Naive thymus-derived CD4-positive, alpha-beta T cell (primary cell): Measurements from ENCODE around the gene GNB4. TPM values are rescaled to one million over a fixed set of nuclear protein-coding genes. Genes with fewer than 3 reads are reported as not detected.
A peak's percentile ranks its signal among the peaks of the same experiment; 100 is the strongest.

ENCODE experiments used
- ATAC-seq: fragments of 150-1000 bp; cut with Tn5 transposase; 2 replicates; pipeline ENCODE4 v1.10.0; 2021; ENCODE audit warnings: mild to moderate bottlenecking, moderate library complexity
- CTCF ChIA-PET: fragments of 350-600 bp; sonication (Branson Sonifier 250); formaldehyde crosslinking; loops from one replicate; lab custom pipeline; 2021; ENCODE audit warnings: antibody characterized with exemption; lab: Charles Lee
- POLR2A ChIA-PET: fragments of 350-600 bp; sonication (Branson Sonifier 250); formaldehyde crosslinking; loops from one replicate; lab custom pipeline; 2021; ENCODE audit warnings: antibody characterized with exemption, inconsistent platforms; lab: Charles Lee
- DNase-seq, 9 donors: peaks; one replicate each; pipeline versions ENCODE4 v3.0.0 to v3.0.0-alpha.2; 2020 to 2022; ENCODE audit warnings: mixed read lengths in 1 of 9
- H3K27ac ChIP-seq: one replicate; pipeline ENCODE4 v1.7.0; 2013; ENCODE audit warnings: mild to moderate bottlenecking, low read depth, low read length, moderate library complexity
- H3K27me3 ChIP-seq, 2 donors: one replicate each; pipeline ENCODE4 v1.7.0; 2013; ENCODE audit warnings: low read length in 2 of 2, mild to moderate bottlenecking in 2 of 2, moderate library complexity in 2 of 2; ENCODE audit not compliant: control insufficient read depth in 2 of 2, insufficient read depth in 2 of 2
- H3K36me3 ChIP-seq, 3 experiments: 1 replicate in 2 of 3; 2 replicates in 1 of 3; pipeline ENCODE4 v1.7.0; 2013; ENCODE audit warnings: low read length in 3 of 3, mild to moderate bottlenecking in 3 of 3, moderate library complexity in 1 of 3; ENCODE audit not compliant: insufficient read depth in 3 of 3, control insufficient read depth in 2 of 3
- H3K4me1 ChIP-seq, 2 donors: one replicate each; pipeline ENCODE4 v1.7.0; 2013; ENCODE audit warnings: low read length in 2 of 2, mild to moderate bottlenecking in 2 of 2, moderate library complexity in 1 of 2; ENCODE audit not compliant: control insufficient read depth in 2 of 2, insufficient read depth in 2 of 2
- H3K4me3 ChIP-seq: 2 replicates; pipeline ENCODE4 v1.7.0; 2013; ENCODE audit warnings: mild to moderate bottlenecking, low read length
- H3K9me3 ChIP-seq, 3 experiments: 1 replicate in 2 of 3; 2 replicates in 1 of 3; pipeline ENCODE4 v1.7.0; 2013; ENCODE audit warnings: low read length in 3 of 3; ENCODE audit not compliant: control insufficient read depth in 2 of 3
- H3K27ac Mint-ChIP-seq, 9 donors: one replicate each; pipeline ENCODE4 v1.8.0; 2020 to 2022; ENCODE audit warnings: mixed read lengths in 9 of 9, mild to moderate bottlenecking in 8 of 9, moderate library complexity in 5 of 9, inconsistent platforms in 2 of 9
- H3K27me3 Mint-ChIP-seq, 5 donors: one replicate each; pipeline ENCODE4 v1.8.0; 2021 to 2022; ENCODE audit warnings: mixed read lengths in 5 of 5, mild to moderate bottlenecking in 1 of 5
- H3K36me3 Mint-ChIP-seq, 5 donors: one replicate each; pipeline ENCODE4 v1.8.0; 2020 to 2022; ENCODE audit warnings: mixed read lengths in 5 of 5, mild to moderate bottlenecking in 3 of 5, inconsistent platforms in 1 of 5
- H3K4me1 Mint-ChIP-seq, 7 donors: one replicate each; pipeline ENCODE4 v1.8.0; 2020 to 2022; ENCODE audit warnings: mixed read lengths in 7 of 7, mild to moderate bottlenecking in 3 of 7, inconsistent platforms in 1 of 7
- H3K4me3 Mint-ChIP-seq, 10 donors: one replicate each; pipeline ENCODE4 v1.8.0; 2020 to 2022; ENCODE audit warnings: mild to moderate bottlenecking in 10 of 10, mixed read lengths in 10 of 10, moderate library complexity in 6 of 10, inconsistent platforms in 2 of 10
- H3K9me3 Mint-ChIP-seq, 11 donors: one replicate each; pipeline ENCODE4 v1.8.0; 2020 to 2022; ENCODE audit warnings: mixed read lengths in 11 of 11, mild to moderate bottlenecking in 4 of 11, inconsistent platforms in 1 of 11, moderate library complexity in 1 of 11
- intact Hi-C, 2 donors: fragments of 100-400 bp; cut with micrococcal nuclease; formaldehyde crosslinking; loops; one replicate each; pipeline ENCODE4 v1.15.1; 2023
- polyA plus RNA-seq, 2 donors: library from polyadenylated mRNA; unstranded; fragments of 300-500 nt; fragmentation: Illumina TruSeq; gene quantifications; one replicate each; pipeline ENCODE4 v1.2.3, GENCODE V29; 2021
- total RNA-seq, 6 experiments: library from RNA in 5 of 6; stranded (reverse) in 5 of 6; gene quantifications; 1 replicate in 5 of 6; 2 replicates in 1 of 6; pipeline ENCODE4 v1.2.3 and lab custom pipeline; 2021 to 2026

Gene GNB4
- total and polyA plus RNA-seq, 7 experiments from 2014 or later: 0.12 to 11.3 (median 1.3) TPM

DNA sequence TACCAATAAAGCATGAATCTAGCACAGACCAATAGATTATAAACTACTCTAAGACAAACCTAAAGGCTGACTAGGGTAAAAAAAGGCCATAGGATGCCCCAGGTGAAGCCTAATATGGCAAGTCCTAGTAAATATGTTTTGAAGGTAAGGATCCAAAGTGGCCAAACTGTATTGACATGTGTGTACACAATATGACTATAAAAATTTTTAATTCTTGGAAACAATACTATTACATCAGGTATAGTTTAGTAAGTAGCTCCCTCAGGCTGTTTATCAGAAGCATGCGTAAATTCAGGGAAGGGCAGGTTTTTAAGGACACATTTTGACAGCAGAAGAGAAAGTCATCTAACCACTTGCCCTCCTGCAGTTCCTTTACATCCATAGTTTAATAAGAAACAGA is 18.8 kb downstream of the GNB4 start:
- intact Hi-C loops: no loop called here
- no peak for DNase-seq
- Mint-ChIP-seq H3K4me3 (no peak overlapping the region), H3K9me3 (no peaks in the 10 kb centered on the region), H3K27ac (no peak overlapping the region), H3K27me3 (peaks cover 0 to 29% (median 10%) of the 10 kb centered on the region in 5 donors), H3K36me3 (peaks cover 0 to 1% (median 0%) of the 10 kb centered on the region in 5 donors), H3K4me1 (peaks cover 0 to 11% (median 0%) of the 10 kb centered on the region in 7 donors)
- H3K36me3 ChIP-seq: no peaks in the 10 kb centered on the region
- no peaks in the 10 kb centered on the region for H3K27me3 ChIP-seq
- H3K4me1 ChIP-seq: no peaks in the 10 kb centered on the region
- ATAC-seq: no peak
- CTCF ChIA-PET: no interaction called here
- H3K4me3 ChIP-seq: no peak overlapping the region
- POLR2A ChIA-PET: no interaction called here
- H3K9me3 ChIP-seq: no peaks in the 10 kb centered on the region
- H3K27ac ChIP-seq: no peak overlapping the region

DNA sequence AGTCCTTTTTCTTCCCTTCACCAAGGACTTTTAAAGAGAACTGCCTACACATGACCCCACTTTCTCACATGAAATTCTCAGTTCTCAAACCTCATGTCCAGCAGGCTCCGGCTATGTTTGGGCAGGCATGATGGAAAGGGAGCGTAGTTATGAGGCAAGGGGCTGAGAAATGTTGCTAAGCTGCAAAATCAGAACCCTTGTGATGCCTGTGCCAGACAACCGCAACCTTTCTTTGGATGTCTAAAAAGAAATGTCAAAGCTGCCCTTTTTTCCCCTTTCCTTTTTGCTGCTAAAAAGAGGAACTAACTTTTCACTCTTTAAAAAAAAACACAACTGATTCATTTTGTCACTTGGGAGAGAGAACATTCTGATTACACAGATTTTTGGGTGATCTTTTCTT is 19.2 kb downstream of the GNB4 start:
- ChIA-PET POLR2A (no interaction called here), CTCF (no interaction called here)
- Histone ChIP-seq H3K4me1 (no peaks in the 10 kb centered on the region), H3K27ac (no peak overlapping the region), H3K36me3 (no peaks in the 10 kb centered on the region), H3K9me3 (no peaks in the 10 kb centered on the region), H3K27me3 (no peaks in the 10 kb centered on the region), H3K4me3 (no peak overlapping the region)
- DNase-seq (no peak), ATAC-seq (peak; percentile 8)
- intact Hi-C loops: no loop called here
- H3K4me3 Mint-ChIP-seq: no peak overlapping the region
- H3K4me1 Mint-ChIP-seq: peaks cover 0 to 11% (median 0%) of the 10 kb centered on the region in 7 donors
- no peaks in the 10 kb centered on the region for H3K9me3 Mint-ChIP-seq
- H3K27ac Mint-ChIP-seq: no peak overlapping the region
- peaks cover 0 to 2% (median 0%) of the 10 kb centered on the region in 5 donors for H3K36me3 Mint-ChIP-seq
- H3K27me3 Mint-ChIP-seq: peaks cover 0 to 29% (median 10%) of the 10 kb centered on the region in 5 donors

DNA sequence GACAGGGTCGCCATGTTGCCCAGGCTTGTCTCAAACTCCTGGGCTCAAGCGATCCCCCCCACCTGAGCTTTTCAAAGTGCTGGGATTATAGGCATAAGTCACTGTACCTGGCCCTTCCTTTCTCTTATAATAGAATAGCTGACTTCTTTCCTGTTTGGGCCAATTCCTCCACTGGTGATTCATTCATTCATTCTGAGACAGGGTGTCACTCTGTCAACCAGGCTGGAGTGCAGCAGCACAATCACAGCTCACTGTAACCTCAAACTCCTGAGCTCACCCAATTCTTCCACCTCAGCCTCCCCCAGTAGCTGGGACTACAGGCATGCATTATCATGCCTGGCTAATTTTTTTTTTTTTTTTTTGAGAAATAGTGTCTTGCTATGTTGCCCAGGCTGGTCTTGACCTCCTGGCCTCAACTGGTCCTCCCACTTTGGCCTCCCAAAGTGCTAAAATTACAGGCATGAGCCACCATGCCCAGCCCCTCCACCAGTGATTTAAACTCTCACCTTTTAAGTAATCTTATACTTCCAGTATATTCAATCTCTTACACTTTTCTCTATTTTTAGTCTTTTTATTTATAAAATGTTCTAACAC is 20.9 kb downstream of the GNB4 start:
- H3K9me3 ChIP-seq: no peaks in the 10 kb centered on the region
- H3K36me3 ChIP-seq: no peaks in the 10 kb centered on the region
- intact Hi-C loops: no loop called here
- no peak for DNase-seq
- no peaks in the 10 kb centered on the region for H3K27me3 ChIP-seq
- no peak overlapping the region for H3K4me3 ChIP-seq
- ATAC-seq: no peak
- POLR2A ChIA-PET: no interaction called here
- CTCF ChIA-PET: no interaction called here
- Mint-ChIP-seq H3K9me3 (no peaks in the 10 kb centered on the region), H3K4me1 (peaks cover 0 to 8% (median 0%) of the 10 kb centered on the region in 7 donors), H3K36me3 (peaks cover 0 to 7% (median 0%) of the 10 kb centered on the region in 5 donors), H3K27ac (no peak overlapping the region), H3K27me3 (peaks cover 0 to 29% (median 10%) of the 10 kb centered on the region in 5 donors), H3K4me3 (no peak overlapping the region)
- no peaks in the 10 kb centered on the region for H3K4me1 ChIP-seq
- no peak overlapping the region for H3K27ac ChIP-seq

DNA sequence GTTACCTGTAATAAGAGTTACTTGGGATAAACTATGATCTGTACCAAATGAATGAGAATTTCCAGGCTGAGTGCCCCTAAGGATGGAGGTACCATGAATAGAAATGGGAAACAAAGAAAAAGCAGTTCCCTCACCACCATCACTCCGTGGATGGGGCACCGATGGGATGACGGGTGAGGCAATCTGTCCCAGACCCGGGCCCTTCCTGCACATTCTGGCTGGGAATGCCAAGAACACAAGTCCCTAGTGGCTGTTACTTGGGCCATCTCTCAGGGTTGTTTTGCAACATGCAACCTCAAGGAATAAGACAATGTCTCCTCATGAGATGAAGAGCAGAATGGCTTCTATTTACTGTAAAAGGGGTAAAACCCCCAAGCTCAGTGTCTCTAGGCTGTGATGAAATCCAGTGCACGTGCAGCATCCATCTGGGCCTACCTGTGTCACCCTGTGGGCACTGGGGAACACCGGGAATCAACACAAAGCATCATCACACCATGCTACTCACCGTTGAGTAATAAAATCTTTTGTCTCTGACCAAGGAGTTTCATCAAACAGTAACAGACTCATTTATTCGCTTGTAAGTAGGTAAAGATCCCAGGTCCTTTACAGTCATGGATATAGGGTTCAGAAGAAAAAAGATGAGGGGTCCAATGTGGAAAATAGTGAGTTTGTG is 22.3 kb downstream of the GNB4 start:
- Mint-ChIP-seq H3K4me1 (peaks cover 0 to 8% (median 0%) of the 10 kb centered on the region in 7 donors), H3K36me3 (peaks cover 0 to 15% (median 0%) of the 10 kb centered on the region in 5 donors), H3K27me3 (peaks cover 0 to 34% (median 8%) of the 10 kb centered on the region in 5 donors), H3K27ac (peak overlapping the region in 1 of 9 donors; percentile 17), H3K9me3 (no peaks in the 10 kb centered on the region), H3K4me3 (no peak overlapping the region)
- ATAC-seq (no peak), DNase-seq (no peak)
- CTCF ChIA-PET: no interaction called here
- intact Hi-C loops: no loop called here
- H3K27me3 ChIP-seq: no peaks in the 10 kb centered on the region
- no peaks in the 10 kb centered on the region for H3K9me3 ChIP-seq
- no peak overlapping the region for H3K4me3 ChIP-seq
- no peaks in the 10 kb centered on the region for H3K36me3 ChIP-seq
- POLR2A ChIA-PET: no interaction called here
- H3K4me1 ChIP-seq: no peaks in the 10 kb centered on the region
- H3K27ac ChIP-seq: no peak overlapping the region

DNA sequence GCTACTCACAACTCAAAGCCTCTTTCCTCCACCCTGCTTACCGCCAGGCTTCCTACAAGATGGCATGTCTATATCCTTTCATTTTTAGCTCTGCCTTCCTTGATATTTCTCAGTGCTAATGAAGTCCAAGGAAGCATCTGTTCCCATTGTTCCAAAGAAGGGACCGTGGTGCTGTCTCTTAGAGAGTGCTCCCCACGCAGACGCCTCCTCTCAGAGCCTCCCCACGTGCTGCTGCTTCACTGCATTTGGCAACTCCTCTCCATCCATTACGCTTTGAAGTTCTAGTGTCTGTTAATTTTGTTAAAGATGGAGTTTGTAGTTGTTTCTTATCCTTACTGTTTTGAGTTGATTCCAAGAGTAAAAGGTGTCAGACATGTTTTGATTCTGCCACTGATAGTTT is 26.2 kb downstream of the GNB4 start:
- H3K27me3 ChIP-seq: no peaks in the 10 kb centered on the region
- peaks cover 0 to 9% (median 3%) of the 10 kb centered on the region in 5 donors for H3K27me3 Mint-ChIP-seq
- no peaks in the 10 kb centered on the region for H3K4me1 Mint-ChIP-seq
- no peak overlapping the region for H3K4me3 ChIP-seq
- no peaks in the 10 kb centered on the region for H3K36me3 ChIP-seq
- ATAC-seq (no peak), DNase-seq (no peak)
- no peak overlapping the region for H3K27ac ChIP-seq
- H3K4me3 Mint-ChIP-seq: no peak overlapping the region
- H3K36me3 Mint-ChIP-seq: peaks cover 0 to 15% (median 0%) of the 10 kb centered on the region in 5 donors
- no peaks in the 10 kb centered on the region for H3K4me1 ChIP-seq
- ChIA-PET POLR2A (no interaction called here), CTCF (no interaction called here)
- H3K9me3 Mint-ChIP-seq: no peaks in the 10 kb centered on the region
- intact Hi-C loops: no loop called here
- H3K27ac Mint-ChIP-seq: no peak overlapping the region
- no peaks in the 10 kb centered on the region for H3K9me3 ChIP-seq

DNA sequence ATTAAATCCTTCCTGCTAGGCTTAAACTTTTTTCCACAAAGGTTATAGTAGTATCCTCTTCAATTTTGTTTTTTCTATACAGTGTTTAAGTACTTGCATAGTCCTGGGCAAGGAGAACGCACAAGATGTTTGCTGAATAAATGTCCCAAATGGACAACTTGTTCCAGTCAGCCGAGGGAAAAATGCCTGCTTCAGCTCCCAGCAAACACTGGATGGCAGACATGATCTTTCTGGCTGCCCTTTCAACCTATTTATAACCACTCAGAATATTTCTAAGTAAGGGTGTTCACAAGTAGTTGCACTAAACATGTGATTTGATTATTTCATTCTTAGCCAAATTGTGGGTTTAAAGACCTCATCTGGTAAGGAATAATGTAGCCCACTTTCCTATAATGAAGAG is 29.8 kb downstream of the GNB4 start:
- H3K27me3 Mint-ChIP-seq: peaks cover 0 to 5% (median 0%) of the 10 kb centered on the region in 5 donors
- no peaks in the 10 kb centered on the region for H3K4me1 Mint-ChIP-seq
- Histone ChIP-seq H3K9me3 (no peaks in the 10 kb centered on the region), H3K27me3 (no peaks in the 10 kb centered on the region), H3K4me1 (no peaks in the 10 kb centered on the region), H3K27ac (no peak overlapping the region), H3K4me3 (no peak overlapping the region), H3K36me3 (no peaks in the 10 kb centered on the region)
- H3K9me3 Mint-ChIP-seq: no peaks in the 10 kb centered on the region
- ATAC-seq (no peak), DNase-seq (no peak)
- H3K27ac Mint-ChIP-seq: no peak overlapping the region
- intact Hi-C loops: no loop called here
- no peak overlapping the region for H3K4me3 Mint-ChIP-seq
- CTCF ChIA-PET: no interaction called here
- POLR2A ChIA-PET: no interaction called here
- H3K36me3 Mint-ChIP-seq: peaks cover 0 to 14% (median 5%) of the 10 kb centered on the region in 5 donors

DNA sequence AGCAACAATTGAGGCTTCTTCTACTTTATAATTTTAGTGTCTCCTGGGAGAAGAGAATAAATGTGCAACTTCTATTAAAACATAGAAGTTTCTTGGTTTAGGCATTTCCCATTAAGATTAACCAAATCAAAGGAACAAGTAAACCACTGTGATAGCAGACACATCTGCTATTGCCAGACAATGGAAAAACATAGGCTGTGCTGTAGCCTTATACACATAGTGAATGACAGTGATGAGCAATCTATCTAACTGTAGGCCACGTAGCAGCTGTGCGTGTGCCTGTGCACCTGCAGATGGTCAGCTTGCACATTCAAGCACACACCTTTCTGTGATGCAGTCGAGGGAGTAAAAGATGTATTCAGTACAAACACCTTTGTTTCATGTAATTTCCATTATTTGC is 32.7 kb downstream of the GNB4 start:
- CTCF ChIA-PET: no interaction called here

More for the DNA sequence above, 32.7 kb downstream of the GNB4 start:
- no peak for ATAC-seq
- Histone ChIP-seq H3K4me3 (no peak overlapping the region), H3K27ac (no peak overlapping the region), H3K27me3 (no peaks in the 10 kb centered on the region), H3K36me3 (no peaks in the 10 kb centered on the region), H3K9me3 (no peaks in the 10 kb centered on the region), H3K4me1 (no peaks in the 10 kb centered on the region)
- Mint-ChIP-seq H3K27me3 (no peaks in the 10 kb centered on the region), H3K9me3 (no peaks in the 10 kb centered on the region), H3K4me3 (no peak overlapping the region), H3K4me1 (no peaks in the 10 kb centered on the region), H3K27ac (no peak overlapping the region), H3K36me3 (peaks cover 0 to 8% (median 0%) of the 10 kb centered on the region in 5 donors)
- no peak for DNase-seq
- POLR2A ChIA-PET: no interaction called here
- intact Hi-C loops: no loop called here
